CD4-positive, alpha-beta T cell treated with Interleukin-4 for 1 hour (primary cell): ENCODE data around the gene ZNF574.
"Not testable (repeated sequence)": the region's sequence is repeated elsewhere in the genome, so short reads cannot be mapped to it uniquely, and the experiment has no call there.

Experiments used
- DNase-seq, 2 donors: peaks; one replicate each; pipeline ENCODE4 v3.0.0-alpha.2; 2020 to 2022

ZNF574 gene

GRCh38 chr19:42080764-42081375 lies 4.9 kb downstream of the ZNF574 start:
- no peak for DNase-seq

- DNase-seq, result peak in 1 of 2 donors; percentile 27
Measured at GRCh38 chr19:42081584-42082203, 5.7 kb downstream of the ZNF574 start.

GRCh38 chr19:42083537-42083936 lies 7.6 kb downstream of the ZNF574 start:
- no peak for DNase-seq

- DNase-seq, result no peak
Measured at GRCh38 chr19:42086188-42086736, 10.3 kb downstream of the ZNF574 start.

- no peak for DNase-seq
Measured at GRCh38 chr19:42086770-42087550, 11.0 kb downstream of the ZNF574 start.

GRCh38 chr19:42088471-42089190 lies 12.7 kb downstream of the ZNF574 start:
- no peak for DNase-seq

- DNase-seq, result no peak
Measured at GRCh38 chr19:42089191-42089750, 13.3 kb downstream of the ZNF574 start.

GRCh38 chr19:42089772-42090171 lies 13.8 kb downstream of the ZNF574 start:
- DNase-seq, result no peak

GRCh38 chr19:42090672-42091071 lies 14.7 kb downstream of the ZNF574 start:
- no peak for DNase-seq

GRCh38 chr19:42091300-42091699 lies 15.3 kb downstream of the ZNF574 start:
- DNase-seq, result no peak

GRCh38 chr19:42091742-42092141 lies 15.8 kb downstream of the ZNF574 start:
- DNase-seq, result no peak

GRCh38 chr19:42092350-42092749 lies 16.4 kb downstream of the ZNF574 start:
- peak; percentile 44 to 46 for DNase-seq

GRCh38 chr19:42093505-42093904 lies 17.5 kb downstream of the ZNF574 start:
- DNase-seq, result no peak

GRCh38 chr19:42093926-42094325 lies 18.0 kb downstream of the ZNF574 start:
- DNase-seq, result no peak

- DNase-seq, result no peak
Measured at GRCh38 chr19:42095142-42095813, 19.3 kb downstream of the ZNF574 start.

- DNase-seq, result no peak
Measured at GRCh38 chr19:42095814-42096230, 19.9 kb downstream of the ZNF574 start.

GRCh38 chr19:42096255-42096837 lies 20.4 kb downstream of the ZNF574 start:
- no peak for DNase-seq

GRCh38 chr19:42097461-42097860 lies 21.5 kb downstream of the ZNF574 start:
- no peak for DNase-seq

- no peak for DNase-seq
Measured at GRCh38 chr19:42098781-42099180, 22.8 kb downstream of the ZNF574 start.

- no peak for DNase-seq
Measured at GRCh38 chr19:42099336-42099925, 23.5 kb downstream of the ZNF574 start.

GRCh38 chr19:42100241-42100640 lies 24.3 kb downstream of the ZNF574 start:
- DNase-seq, result not testable (repeated sequence)
